GM12873 (cell line): ENCODE measurements around the gene AKT1S1.

Experiments used
- TF ChIP-seq, protein P1 (sequence below): IDR thresholded peaks from 2 replicates; pipeline ENCODE4 v1.5.1; 2012; ENCODE audit warnings: low read depth, mild to moderate bottlenecking, moderate library complexity, low read length, control low read depth; ENCODE audit not compliant: insufficient read depth; ENCODE audit errors: missing control alignments

AKT1S1 gene

DNA sequence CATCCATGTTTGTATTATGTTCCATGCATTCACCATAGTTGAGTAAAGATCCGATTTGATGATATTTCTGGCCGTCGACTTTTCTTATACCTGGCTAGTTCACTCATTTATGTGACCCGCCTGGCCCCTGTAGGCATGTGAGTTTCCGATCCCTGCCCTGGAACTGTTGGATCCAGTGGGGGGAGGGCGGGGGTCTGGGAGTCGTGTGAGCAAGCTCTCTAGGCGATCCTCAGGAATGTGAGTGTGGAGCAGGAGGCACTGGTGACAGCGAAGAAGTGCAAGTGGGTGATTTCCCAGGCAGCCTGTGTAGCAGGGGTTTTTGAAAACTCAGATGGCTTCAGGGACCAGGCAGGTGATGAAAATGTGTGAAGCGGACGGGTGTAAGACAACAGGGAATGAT is 36.8 kb downstream of the AKT1S1 start:
- TF ChIP-seq, protein P1, sequence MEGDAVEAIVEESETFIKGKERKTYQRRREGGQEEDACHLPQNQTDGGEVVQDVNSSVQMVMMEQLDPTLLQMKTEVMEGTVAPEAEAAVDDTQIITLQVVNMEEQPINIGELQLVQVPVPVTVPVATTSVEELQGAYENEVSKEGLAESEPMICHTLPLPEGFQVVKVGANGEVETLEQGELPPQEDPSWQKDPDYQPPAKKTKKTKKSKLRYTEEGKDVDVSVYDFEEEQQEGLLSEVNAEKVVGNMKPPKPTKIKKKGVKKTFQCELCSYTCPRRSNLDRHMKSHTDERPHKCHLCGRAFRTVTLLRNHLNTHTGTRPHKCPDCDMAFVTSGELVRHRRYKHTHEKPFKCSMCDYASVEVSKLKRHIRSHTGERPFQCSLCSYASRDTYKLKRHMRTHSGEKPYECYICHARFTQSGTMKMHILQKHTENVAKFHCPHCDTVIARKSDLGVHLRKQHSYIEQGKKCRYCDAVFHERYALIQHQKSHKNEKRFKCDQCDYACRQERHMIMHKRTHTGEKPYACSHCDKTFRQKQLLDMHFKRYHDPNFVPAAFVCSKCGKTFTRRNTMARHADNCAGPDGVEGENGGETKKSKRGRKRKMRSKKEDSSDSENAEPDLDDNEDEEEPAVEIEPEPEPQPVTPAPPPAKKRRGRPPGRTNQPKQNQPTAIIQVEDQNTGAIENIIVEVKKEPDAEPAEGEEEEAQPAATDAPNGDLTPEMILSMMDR: no peak

DNA sequence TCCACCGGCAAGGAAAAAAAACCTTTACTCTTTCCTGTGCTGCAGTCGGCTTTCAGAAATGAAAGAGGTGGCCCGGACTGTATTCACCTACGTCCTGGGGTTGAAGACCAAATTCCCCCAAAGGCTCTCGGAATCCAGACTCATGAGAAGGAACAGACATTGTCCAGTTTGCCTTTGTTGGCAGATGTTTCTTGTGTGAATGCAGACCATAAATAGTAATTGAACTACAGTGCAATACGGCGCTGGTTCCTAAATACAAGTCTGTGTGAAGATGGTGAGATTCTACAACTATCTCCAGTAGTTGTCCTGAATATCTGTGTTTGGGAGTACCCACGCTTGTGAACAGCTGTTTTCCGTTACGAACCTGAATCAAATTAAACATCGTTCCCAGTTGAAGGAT is 37.4 kb downstream of the AKT1S1 start:
- TF ChIP-seq, protein P1: no peak

DNA sequence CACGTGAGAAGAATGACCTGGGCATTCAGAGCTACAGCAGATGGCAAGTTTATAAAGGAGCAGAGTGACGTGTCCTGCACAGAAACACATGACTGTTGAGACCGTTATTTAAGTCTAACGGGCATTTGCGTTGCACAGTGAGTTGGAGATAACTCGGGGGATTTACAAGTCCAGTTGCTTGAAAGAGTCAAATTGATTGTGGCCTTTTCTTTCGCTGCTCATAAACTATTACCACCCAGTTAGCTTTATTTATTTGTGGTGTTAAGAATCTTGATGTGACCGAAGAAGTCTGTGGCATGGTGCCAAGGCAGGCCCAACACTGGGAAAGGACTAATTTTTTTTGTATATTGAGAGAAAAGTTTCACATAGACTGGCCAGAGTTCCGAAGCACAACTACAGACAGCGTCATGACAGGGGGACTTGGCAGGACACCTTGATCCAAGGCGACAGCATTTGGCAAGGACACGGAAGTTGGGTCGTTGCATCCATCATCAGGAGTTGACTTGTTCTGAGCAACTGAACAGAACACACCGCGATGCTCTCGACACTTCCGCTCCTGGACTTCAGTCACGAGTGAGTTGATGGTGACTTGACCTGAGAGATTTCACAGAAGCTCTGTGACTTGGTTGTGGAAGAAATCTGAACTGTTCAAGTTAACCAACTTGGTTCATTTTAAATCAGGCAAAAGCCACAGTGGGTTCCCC is 38.1 kb downstream of the AKT1S1 start:
- TF ChIP-seq, protein P1: no peak

DNA sequence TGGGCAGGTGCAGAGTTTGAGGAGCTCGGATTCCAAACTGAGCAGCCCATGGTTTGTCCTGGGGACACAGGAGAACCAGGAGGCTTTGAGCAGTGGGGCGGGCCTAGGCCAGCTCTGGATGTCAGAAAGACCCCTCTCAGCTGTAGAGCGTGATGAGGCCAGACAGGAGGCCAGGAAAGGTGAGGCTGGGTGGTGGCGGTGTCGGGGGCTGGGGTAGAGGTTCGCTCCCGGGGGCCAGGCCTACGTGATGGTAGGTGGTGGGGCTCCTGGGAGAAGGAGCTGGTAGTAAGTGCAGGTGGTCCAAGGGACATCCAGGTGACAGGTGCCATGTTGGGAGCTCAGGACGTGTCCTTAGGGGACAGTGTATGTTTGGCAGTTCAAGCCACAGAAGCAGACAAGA is 39.7 kb downstream of the AKT1S1 start:
- TF ChIP-seq, protein P1: no peak

DNA sequence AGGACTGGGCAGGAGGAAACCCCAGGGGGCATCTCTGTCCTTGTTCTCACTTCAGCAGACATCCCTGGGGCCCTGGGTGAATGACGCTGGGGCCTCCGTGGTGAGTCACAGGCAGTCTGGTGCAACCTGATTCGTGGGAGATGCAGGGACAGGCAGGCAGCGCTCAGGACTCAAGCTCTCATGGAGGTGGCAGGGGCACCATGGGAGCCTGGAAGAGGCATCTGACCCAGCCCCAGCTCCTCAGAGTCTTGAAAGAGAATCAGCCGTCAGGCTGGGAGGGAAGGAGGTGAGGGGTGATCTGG is 40.2 kb downstream of the AKT1S1 start:
- TF ChIP-seq, protein P1: no peak

DNA sequence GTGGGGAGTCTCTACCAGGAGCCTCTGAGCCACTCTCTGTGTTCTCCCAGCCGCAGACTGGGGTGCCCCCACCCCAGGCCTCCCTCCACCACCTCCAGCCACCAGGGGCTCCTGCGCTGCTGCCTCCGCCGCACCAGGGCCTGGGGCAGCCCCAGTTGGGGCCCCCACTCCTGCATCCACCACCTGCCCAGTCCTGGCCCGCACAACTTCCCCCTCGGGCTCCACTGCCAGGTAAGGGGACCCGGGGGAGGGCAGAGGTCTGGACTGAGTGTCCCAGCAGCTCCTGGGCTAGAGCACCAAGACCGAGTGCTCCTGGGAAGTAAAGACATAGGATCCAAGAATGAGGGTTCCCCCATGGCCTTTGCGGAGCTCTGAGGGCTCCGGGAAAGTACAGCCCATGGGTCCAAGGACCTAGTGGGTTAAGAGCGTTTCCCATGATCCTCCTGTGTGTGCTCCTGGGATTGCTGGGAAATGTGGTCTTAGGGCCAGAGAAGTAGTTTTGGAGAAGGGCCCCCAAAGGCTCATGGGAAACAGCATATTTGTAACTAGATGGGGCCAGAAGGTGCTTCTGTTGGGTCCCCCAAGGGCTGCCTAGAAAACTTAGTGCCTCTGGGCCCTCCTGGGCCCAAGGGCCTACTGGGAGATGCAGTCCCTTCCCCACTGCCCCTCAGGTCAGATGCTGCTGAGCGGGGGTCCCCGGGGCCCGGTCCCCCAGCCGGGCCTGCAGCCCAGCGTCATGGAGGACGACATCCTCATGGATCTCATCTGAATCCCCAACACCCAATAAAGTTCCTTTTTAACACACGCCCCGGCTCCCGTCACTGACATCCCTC is 40.8 kb downstream of the AKT1S1 start:
- TF ChIP-seq, protein P1: no peak

DNA sequence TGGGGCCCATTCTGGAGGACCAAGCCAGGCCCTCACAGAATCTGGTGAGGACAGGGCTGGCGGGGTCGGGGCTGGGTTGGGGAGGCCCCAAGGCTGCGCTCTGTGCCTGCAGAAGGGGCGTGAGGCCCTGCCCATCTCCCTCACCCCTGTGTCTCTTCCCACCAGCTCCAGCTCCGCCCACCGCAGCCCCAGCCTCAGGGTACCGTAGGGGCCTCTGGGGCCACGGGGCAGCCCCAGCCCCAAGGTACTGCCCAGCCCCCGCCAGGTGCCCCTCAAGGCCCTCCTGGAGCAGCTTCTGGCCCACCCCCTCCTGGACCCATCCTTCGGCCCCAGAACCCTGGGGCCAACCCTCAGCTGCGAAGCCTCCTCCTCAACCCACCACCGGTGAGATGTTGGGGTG is 41.6 kb downstream of the AKT1S1 start:
- TF ChIP-seq, protein P1: no peak
